Measurements from ENCODE around the gene MCTP1. TPM values are rescaled to one million over a fixed set of nuclear protein-coding genes. Genes with fewer than 3 reads are reported as not detected.
A peak's percentile ranks its signal among the peaks of the same experiment; 100 is the strongest.

The MCTP1 gene
- total RNA-seq, 1 donor from 2014 or later = 63.1 TPM

GRCh38 chr5:94736498-94736897 is 548.4 kb downstream of the MCTP1 start:
- intact Hi-C loops (cut with DNase I) = no loop called here

DNA sequence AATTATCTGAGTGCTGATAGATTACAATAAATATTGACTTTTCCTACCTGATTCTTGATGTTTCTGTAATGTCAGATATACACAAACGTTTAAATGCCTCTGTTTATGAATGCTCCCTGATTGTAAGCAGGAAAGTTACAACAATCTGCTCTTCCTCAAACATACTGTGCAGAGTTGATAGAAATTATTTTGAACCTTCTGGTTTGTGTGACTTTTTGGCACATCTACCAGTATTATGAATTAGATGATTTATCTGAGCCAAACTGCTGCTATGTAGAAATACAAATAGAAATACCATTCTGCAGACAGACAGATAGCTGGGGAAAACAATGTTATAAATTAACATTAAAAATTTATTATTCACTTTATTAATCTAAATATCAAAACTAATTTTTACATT is 553.4 kb downstream of the MCTP1 start:
- ATAC-seq (no peak), DNase-seq (ENCODE audit: low spot score) (no peak)
- intact Hi-C loops (cut with DNase I) = no loop called here

More at GRCh38 chr5:94736498-94736897, 548.4 kb downstream of the MCTP1 start:
- ATAC-seq = no peak
- DNase-seq (ENCODE audit: low spot score) = no peak

- intact Hi-C loops (cut with DNase I) = no loop called here
- ATAC-seq (no peak), DNase-seq (ENCODE audit: low spot score) (no peak)
Measured at GRCh38 chr5:94725142-94725541, 559.8 kb downstream of the MCTP1 start.

- ATAC-seq (no peak), DNase-seq (ENCODE audit: low spot score) (no peak)
- intact Hi-C loops (cut with DNase I) = no loop called here
Measured at GRCh38 chr5:94715768-94716167, 569.1 kb downstream of the MCTP1 start.

GRCh38 chr5:94711785-94712184 is 573.1 kb downstream of the MCTP1 start:
- intact Hi-C loops (cut with DNase I) = no loop called here
- DNase-seq (ENCODE audit: low spot score) (no peak), ATAC-seq (no peak)

DNA sequence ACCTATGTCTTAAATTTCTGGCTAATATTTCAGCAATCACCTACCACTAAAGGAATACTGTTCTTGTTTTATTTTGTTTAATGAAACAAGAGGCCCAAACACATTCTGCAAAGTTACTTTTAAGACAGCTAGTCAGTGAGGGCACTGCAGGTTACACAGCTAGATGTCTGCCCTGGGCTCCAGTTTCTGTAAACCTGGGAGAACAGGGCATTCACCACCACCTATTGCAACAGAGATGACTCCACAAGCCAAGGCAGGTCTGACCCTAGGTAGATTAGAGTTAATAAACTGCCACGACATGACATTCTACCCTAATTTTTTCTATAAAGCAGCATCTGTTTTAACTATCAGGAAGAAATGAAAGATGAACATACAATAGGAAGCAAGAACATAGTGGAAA is 575.6 kb downstream of the MCTP1 start:
- DNase-seq (ENCODE audit: low spot score) (no peak), ATAC-seq (no peak)
- intact Hi-C loops (cut with DNase I) = no loop called here

DNA sequence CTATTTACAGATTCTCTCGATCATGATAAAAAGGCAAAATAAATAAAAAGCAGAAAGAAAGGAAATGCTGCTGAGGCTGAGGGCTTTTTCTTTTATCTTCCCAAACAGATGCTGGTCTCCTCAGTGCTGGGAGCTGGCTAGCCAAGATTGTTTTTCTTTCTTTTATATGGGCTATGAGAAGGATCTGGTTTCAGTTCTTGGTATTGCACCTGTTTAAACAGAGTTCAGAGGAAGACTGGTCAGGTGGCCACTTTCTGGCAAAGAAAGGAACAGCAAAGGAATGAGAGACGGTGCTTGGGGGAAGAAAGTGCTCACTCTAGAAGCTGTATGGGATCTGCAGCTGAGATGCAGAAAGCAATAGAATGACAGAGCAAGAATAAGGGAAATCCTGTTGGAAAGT is 577.5 kb downstream of the MCTP1 start:
- intact Hi-C loops (cut with DNase I) = no loop called here
- ATAC-seq = peak; percentile 78
- no peak for DNase-seq (ENCODE audit: low spot score)

DNA sequence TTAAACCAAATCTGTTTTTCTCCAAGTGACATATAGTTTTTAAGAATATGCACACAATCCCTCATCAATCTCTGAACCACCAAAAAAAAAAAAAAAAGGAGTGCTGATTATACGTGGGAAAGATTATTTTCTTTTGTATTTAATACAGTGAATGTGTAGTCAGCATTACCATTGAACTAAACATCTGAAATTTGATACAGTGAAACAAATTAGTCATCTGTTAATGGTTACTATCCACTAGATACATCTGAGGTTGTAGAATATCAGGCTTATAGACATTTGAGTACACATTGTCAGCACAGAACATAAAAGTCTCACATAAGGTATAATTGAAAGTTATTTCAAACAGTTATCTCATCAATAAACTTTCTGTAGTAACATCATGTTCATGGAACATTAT is 579.5 kb downstream of the MCTP1 start:
- DNase-seq (ENCODE audit: low spot score) = no peak
- no peak for ATAC-seq
- intact Hi-C loops (cut with DNase I) = no loop called here

DNA sequence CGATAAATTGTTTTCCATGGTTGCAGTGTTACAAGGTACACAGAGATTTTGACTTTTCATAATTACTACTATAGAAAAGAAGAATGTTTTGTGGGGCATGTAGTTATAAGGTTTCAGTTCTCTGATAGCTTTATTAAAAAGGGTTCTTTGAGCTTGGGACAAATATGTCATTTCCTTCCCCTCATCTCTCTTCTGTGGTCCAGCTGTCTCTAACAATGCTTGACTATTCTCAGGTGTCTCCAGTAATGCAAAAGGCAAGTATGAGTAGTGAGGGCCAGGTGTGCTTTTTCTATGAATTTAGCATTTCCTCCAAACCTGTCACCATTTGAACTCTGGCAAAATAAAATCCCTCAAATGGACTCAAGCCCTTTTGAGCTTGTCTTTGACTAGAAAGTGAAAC is 582.2 kb downstream of the MCTP1 start:
- ATAC-seq (no peak), DNase-seq (ENCODE audit: low spot score) (no peak)
- intact Hi-C loops (cut with DNase I) = no loop called here

GRCh38 chr5:94700592-94700991 is 584.3 kb downstream of the MCTP1 start:
- intact Hi-C loops (cut with DNase I) = no loop called here
- DNase-seq (ENCODE audit: low spot score) (no peak), ATAC-seq (no peak)

DNA sequence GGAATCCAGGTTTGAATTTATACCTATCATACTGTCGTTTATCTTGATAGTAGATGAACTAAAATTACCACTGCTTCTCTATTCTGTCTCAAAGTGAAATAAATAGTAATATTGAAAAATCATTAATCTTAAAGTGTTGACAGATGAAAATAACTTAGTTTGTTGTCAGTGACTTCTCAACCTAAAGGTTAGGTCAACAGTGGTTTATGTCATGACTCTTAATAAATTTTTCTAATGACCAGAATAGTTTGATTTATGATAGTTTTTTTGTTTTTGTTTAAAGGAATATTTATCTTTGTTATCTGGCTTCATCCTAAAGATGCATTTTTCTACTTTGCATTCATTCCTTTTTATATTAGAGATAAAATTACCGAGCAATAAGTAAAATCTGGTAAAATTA is 585.3 kb downstream of the MCTP1 start:
- intact Hi-C loops (cut with DNase I) = no loop called here
- ATAC-seq (no peak), DNase-seq (ENCODE audit: low spot score) (no peak)

DNA sequence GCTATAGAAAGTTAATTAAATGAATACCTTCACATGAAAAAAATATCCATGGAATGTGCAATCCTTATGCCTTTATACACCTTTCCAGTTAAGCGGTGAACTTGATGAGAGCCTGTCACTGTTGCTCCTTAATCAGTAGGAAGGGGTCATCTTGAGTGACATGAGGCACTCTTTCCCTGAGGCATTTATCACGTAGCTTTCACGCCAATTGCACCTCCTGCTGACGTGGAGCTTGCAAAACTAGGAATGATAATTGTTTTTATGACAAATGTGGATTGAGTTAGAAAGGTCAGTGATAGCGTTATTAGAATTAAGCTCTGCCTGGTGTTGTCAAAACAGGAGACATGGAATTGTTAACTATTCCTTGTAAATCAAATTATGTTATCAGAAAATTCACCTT is 586.7 kb downstream of the MCTP1 start:
- intact Hi-C loops (cut with DNase I) = no loop called here
- ATAC-seq = no peak
- no peak for DNase-seq (ENCODE audit: low spot score)

- intact Hi-C loops (cut with DNase I) = no loop called here
- DNase-seq (ENCODE audit: low spot score) = no peak
- peak; percentile 48 for ATAC-seq
Measured at GRCh38 chr5:94694671-94695070, 590.2 kb downstream of the MCTP1 start.

DNA sequence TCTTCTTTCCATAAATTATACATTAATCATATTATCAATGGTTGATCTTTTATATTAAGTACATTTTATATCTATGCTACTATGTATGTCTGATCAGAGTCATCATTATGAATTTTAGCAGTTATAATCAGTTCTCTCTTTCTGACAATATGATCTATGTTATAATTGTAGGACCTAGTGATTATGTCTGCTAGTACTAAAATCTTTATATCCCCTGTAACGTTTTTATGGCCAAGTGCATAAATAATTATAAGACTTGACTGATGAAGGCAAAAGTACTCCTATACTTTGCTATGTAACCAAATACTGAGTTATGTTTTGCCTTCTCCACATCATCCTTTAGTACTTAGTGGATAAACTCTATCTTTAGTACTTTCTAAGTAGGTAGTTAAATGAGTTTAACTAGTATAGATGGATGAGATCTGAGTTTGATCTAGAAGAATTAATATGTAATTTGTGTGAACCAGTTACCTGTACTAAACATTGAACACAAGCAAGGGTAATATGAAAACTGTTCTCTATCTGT is 591.0 kb downstream of the MCTP1 start:
- ATAC-seq (no peak), DNase-seq (ENCODE audit: low spot score) (no peak)
- intact Hi-C loops (cut with DNase I) = no loop called here

GRCh38 chr5:94693043-94693822 is 591.7 kb downstream of the MCTP1 start:
- peak; percentile 65 for ATAC-seq

DNA sequence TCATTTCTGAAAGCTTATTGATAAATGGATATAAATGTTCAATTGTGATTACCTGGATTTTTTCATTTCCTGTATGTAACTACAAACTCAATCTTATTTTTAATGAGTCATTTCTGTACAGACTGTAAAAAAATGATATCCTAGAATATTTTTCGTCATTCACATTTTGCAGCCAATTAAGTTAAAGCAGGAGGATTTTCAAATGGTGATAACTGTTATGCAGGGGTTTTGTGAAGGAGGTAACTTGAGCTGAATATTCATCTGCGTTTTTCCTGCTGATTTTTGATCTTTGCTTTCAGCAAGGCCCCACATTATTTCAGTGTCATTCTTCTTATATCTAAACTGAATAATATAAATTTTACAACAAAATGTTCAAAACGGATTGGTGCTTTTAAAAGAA is 592.3 kb downstream of the MCTP1 start:
- no peak for ATAC-seq
- intact Hi-C loops (cut with DNase I) = no loop called here
- DNase-seq (ENCODE audit: low spot score) = no peak

More at GRCh38 chr5:94693043-94693822, 591.7 kb downstream of the MCTP1 start:
- no peak for DNase-seq (ENCODE audit: low spot score)
- intact Hi-C loops (cut with DNase I) = no loop called here

DNA sequence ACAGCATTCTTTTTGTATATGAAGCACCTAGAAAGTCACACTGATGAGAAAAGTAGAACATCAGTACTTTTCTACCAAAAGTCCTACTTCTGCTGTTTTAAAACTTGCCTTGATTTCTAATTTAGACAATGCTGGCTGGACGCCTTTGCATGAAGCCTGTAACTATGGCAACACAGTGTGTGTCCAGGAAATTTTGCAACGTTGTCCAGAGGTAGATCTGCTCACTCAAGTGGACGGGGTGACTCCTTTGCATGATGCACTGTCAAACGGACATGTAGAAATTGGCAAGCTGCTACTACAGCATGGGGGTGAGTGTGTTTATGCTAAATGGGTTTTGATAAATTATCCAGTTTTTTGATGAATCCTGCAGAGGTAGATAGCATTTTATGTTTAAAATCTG is 592.9 kb downstream of the MCTP1 start:
- DNase-seq (ENCODE audit: low spot score) = no peak
- ATAC-seq = peak; percentile 83
- intact Hi-C loops (cut with DNase I) = no loop called here

DNA sequence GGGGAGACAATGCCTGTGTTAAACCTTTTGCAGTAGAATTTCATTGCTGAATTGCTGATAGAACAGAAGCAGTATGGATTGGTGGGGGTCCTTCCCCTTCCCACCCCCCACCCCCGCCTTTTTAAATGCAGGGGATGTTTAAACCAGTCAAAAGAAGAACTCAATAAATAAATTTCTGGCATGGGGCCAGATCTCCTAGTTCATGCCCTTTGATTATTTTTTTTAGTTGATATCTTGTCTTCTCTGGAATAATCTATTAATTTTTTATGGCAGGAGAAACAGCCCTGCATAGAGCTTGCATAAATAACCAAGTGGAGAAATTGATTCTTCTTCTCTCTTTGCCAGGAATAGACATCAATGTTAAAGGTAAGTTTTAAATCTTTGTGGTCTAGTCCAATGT is 593.6 kb downstream of the MCTP1 start:
- DNase-seq (ENCODE audit: low spot score) (no peak), ATAC-seq (no peak)
- intact Hi-C loops (cut with DNase I) = no loop called here

DNA sequence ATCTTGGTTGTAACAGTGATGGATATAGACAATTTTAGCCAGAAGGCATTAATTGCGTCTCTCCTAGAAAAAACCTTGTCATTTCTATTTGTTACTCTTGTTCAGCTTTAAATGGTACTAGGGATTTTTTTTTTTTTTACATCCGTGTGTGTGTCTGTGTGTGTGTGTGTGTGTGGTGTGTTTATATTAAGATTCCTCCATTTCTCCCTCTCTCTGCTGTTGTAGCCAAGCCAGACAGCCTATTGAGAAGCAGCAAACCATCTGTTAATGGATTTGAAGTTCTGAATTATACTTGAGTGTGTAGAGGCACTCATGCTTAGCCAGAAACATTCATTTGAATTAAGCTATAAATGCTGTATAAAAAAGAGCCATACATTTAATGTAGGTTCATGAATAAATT is 594.1 kb downstream of the MCTP1 start:
- no peak for DNase-seq (ENCODE audit: low spot score)
- intact Hi-C loops (cut with DNase I) = no loop called here
- no peak for ATAC-seq

DNA sequence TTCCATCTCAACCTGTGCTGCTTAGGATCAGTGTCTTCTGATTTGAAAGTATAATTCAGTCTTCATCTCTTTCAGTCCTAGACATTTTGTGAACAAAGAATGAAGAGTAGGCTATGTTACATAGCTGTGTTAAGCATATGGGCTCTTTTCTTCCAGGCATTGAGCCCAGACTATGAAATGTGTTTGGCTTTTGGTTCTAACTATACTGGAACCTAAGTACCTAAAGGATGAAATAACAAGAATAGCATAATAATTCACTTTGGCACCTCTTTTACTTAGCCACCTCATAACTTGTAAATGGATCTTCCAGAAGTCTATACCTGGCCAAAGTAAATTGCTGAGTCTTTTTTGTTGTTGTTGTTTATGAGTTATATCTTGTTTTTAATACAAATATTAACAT is 595.0 kb downstream of the MCTP1 start:
- no peak for ATAC-seq
- intact Hi-C loops (cut with DNase I) = no loop called here

More for the DNA sequence above, 595.0 kb downstream of the MCTP1 start:
- no peak for DNase-seq (ENCODE audit: low spot score)

Data from sciatic nerve (tissue), 2 donors.